ENCODE results near the gene UPK3B. TPM values are rescaled to one million over a fixed set of nuclear protein-coding genes. Genes with fewer than 3 reads are reported as not detected.
"Not testable (repeated sequence)": the region's sequence is repeated elsewhere in the genome, so short reads cannot be mapped to it uniquely, and the experiment has no call there.

The UPK3B gene
- total RNA-seq, 2 experiments from 2014 or later = 0.83 to 1.7 TPM

- no peaks in the 10 kb centered on the region for H3K27me3 Mint-ChIP-seq
- H3K4me1 Mint-ChIP-seq = peaks cover 2% of the 10 kb centered on the region
- no peak for DNase-seq
- CTCF ChIA-PET = no interaction called here
- no peak overlapping the region for H3K4me3 Mint-ChIP-seq
- no peak overlapping the region for H3K27ac Mint-ChIP-seq
- POLR2A ChIA-PET = no interaction called here
- H3K9me3 Mint-ChIP-seq = no peaks in the 10 kb centered on the region
- H3K36me3 Mint-ChIP-seq (ENCODE audit: low read depth) = no peaks in the 10 kb centered on the region
These were observed 3.8 kb downstream of the UPK3B start for GRCh38 chr7:76513817-76514799.

GRCh38 chr7:76514926-76515771 is 4.8 kb downstream of the UPK3B start:
- Mint-ChIP-seq H3K27me3 (no peaks in the 10 kb centered on the region), H3K4me3 (no peak overlapping the region), H3K27ac (no peak overlapping the region), H3K36me3 (ENCODE audit: low read depth) (no peaks in the 10 kb centered on the region), H3K4me1 (no peaks in the 10 kb centered on the region), H3K9me3 (no peaks in the 10 kb centered on the region)
- DNase-seq = no peak
- POLR2A ChIA-PET = no interaction called here
- CTCF ChIA-PET = no interaction called here

GRCh38 chr7:76515999-76516443 is 5.7 kb downstream of the UPK3B start:
- H3K36me3 Mint-ChIP-seq (ENCODE audit: low read depth) = no peaks in the 10 kb centered on the region
- H3K4me3 Mint-ChIP-seq = no peak overlapping the region
- no peaks in the 10 kb centered on the region for H3K9me3 Mint-ChIP-seq
- CTCF ChIA-PET = no interaction called here
- H3K4me1 Mint-ChIP-seq = no peaks in the 10 kb centered on the region
- peak; percentile 45 for DNase-seq
- no peak overlapping the region for H3K27ac Mint-ChIP-seq
- POLR2A ChIA-PET = no interaction called here
- no peaks in the 10 kb centered on the region for H3K27me3 Mint-ChIP-seq

- H3K4me1 Mint-ChIP-seq; H3K27ac Mint-ChIP-seq; H3K27me3 Mint-ChIP-seq; POLR2A ChIA-PET; CTCF ChIA-PET; H3K4me3 Mint-ChIP-seq; H3K36me3 Mint-ChIP-seq (ENCODE audit: low read depth); H3K9me3 Mint-ChIP-seq; DNase-seq: not testable (repeated sequence)
These were observed 6.6 kb downstream of the UPK3B start for GRCh38 chr7:76516932-76517331.

GRCh38 chr7:76526183-76526582 is 15.8 kb downstream of the UPK3B start:
- H3K4me1 Mint-ChIP-seq; DNase-seq; H3K4me3 Mint-ChIP-seq; H3K9me3 Mint-ChIP-seq; CTCF ChIA-PET; H3K36me3 Mint-ChIP-seq (ENCODE audit: low read depth); H3K27me3 Mint-ChIP-seq; H3K27ac Mint-ChIP-seq; POLR2A ChIA-PET: not testable (repeated sequence)

GRCh38 chr7:76531643-76532042 is 21.3 kb downstream of the UPK3B start:
- H3K27me3 Mint-ChIP-seq; H3K27ac Mint-ChIP-seq; H3K36me3 Mint-ChIP-seq (ENCODE audit: low read depth); POLR2A ChIA-PET; H3K4me3 Mint-ChIP-seq; H3K9me3 Mint-ChIP-seq; H3K4me1 Mint-ChIP-seq; DNase-seq; CTCF ChIA-PET: not testable (repeated sequence)

GRCh38 chr7:76543197-76543596 is 32.8 kb downstream of the UPK3B start, which contains the start of gene SPDYE16:
Gene SPDYE16 (minus strand): TSS chr7:76543297. CDS start chr7:76541459, 1,838 bp downstream.
- DNase-seq; CTCF ChIA-PET; H3K4me1 Mint-ChIP-seq; H3K9me3 Mint-ChIP-seq; H3K27ac Mint-ChIP-seq; H3K27me3 Mint-ChIP-seq; H3K4me3 Mint-ChIP-seq; H3K36me3 Mint-ChIP-seq (ENCODE audit: low read depth); POLR2A ChIA-PET: not testable (repeated sequence)

GRCh38 chr7:76549025-76549854 is 38.9 kb downstream of the UPK3B start:
- peak; percentile 90 for DNase-seq
- Mint-ChIP-seq H3K4me3 (peak overlapping the region; percentile 91), H3K27ac (peak overlapping the region; percentile 82), H3K36me3 (ENCODE audit: low read depth) (peaks cover 14% of the 10 kb centered on the region), H3K4me1 (peaks cover 20% of the 10 kb centered on the region)
- H3K9me3 Mint-ChIP-seq, H3K27me3 Mint-ChIP-seq, CTCF ChIA-PET, POLR2A ChIA-PET: not testable (repeated sequence)

- H3K36me3 Mint-ChIP-seq (ENCODE audit: low read depth) = peaks cover 16% of the 10 kb centered on the region
- POLR2A ChIA-PET = not testable (repeated sequence)
These were observed 39.5 kb downstream of the UPK3B start for GRCh38 chr7:76549855-76550248.

GRCh38 chr7:76551992-76552391 is 41.6 kb downstream of the UPK3B start:
- DNase-seq, H3K4me3 Mint-ChIP-seq, H3K27ac Mint-ChIP-seq, CTCF ChIA-PET, POLR2A ChIA-PET, H3K27me3 Mint-ChIP-seq, H3K9me3 Mint-ChIP-seq: not testable (repeated sequence)
- Mint-ChIP-seq H3K4me1 (peaks cover 26% of the 10 kb centered on the region), H3K36me3 (ENCODE audit: low read depth) (peaks cover 23% of the 10 kb centered on the region)

More at GRCh38 chr7:76549855-76550248, 39.5 kb downstream of the UPK3B start:
- H3K27me3 Mint-ChIP-seq, H3K9me3 Mint-ChIP-seq, CTCF ChIA-PET, DNase-seq: not testable (repeated sequence)
- Mint-ChIP-seq H3K27ac (peak overlapping the region; percentile 69), H3K4me1 (peaks cover 22% of the 10 kb centered on the region), H3K4me3 (peak overlapping the region; percentile 91)

- H3K27ac Mint-ChIP-seq, CTCF ChIA-PET, H3K27me3 Mint-ChIP-seq, POLR2A ChIA-PET, H3K4me3 Mint-ChIP-seq, H3K9me3 Mint-ChIP-seq, DNase-seq: not testable (repeated sequence)
- peaks cover 16% of the 10 kb centered on the region for H3K4me1 Mint-ChIP-seq
- H3K36me3 Mint-ChIP-seq (ENCODE audit: low read depth) = peaks cover 40% of the 10 kb centered on the region
These were observed 49.3 kb downstream of the UPK3B start for GRCh38 chr7:76559685-76560084.

- DNase-seq, POLR2A ChIA-PET, H3K4me3 Mint-ChIP-seq, H3K27me3 Mint-ChIP-seq, H3K9me3 Mint-ChIP-seq, CTCF ChIA-PET, H3K27ac Mint-ChIP-seq: not testable (repeated sequence)
- Mint-ChIP-seq H3K4me1 (peaks cover 14% of the 10 kb centered on the region), H3K36me3 (ENCODE audit: low read depth) (peaks cover 39% of the 10 kb centered on the region)
These were observed 49.8 kb downstream of the UPK3B start for GRCh38 chr7:76560157-76560556.

GRCh38 chr7:76561342-76561741 is 51.0 kb downstream of the UPK3B start:
- CTCF ChIA-PET, H3K9me3 Mint-ChIP-seq, POLR2A ChIA-PET, H3K4me1 Mint-ChIP-seq, H3K27ac Mint-ChIP-seq, H3K4me3 Mint-ChIP-seq, H3K27me3 Mint-ChIP-seq, DNase-seq: not testable (repeated sequence)
- peaks cover 44% of the 10 kb centered on the region for H3K36me3 Mint-ChIP-seq (ENCODE audit: low read depth)

Data from activated CD4-positive, alpha-beta memory T cell treated with anti-CD3 and anti-CD28 coated beads, Interleukin-2, amount 10 ng/mL, durations not matched to agents 7 days and 5 days (primary cell).